BLaER1 (cell line): ENCODE measurements around the gene DDX51.

Experiments
- H3K27ac ChIP-seq: shearing (Covaris generic); formaldehyde crosslinking; 2 replicates; pipeline ENCODE4 v1.8.1; 2022
- H3K27me3 ChIP-seq: shearing (Covaris generic); formaldehyde crosslinking; 2 replicates; pipeline ENCODE4 v1.8.1; 2022
- H3K36me3 ChIP-seq: shearing (Covaris generic); formaldehyde crosslinking; 2 replicates; pipeline ENCODE4 v1.8.1; 2022
- H3K4me1 ChIP-seq: shearing (Covaris generic); formaldehyde crosslinking; 2 replicates; pipeline ENCODE4 v1.8.1; 2022
- H3K4me2 ChIP-seq: shearing (Covaris generic); formaldehyde crosslinking; 2 replicates; pipeline ENCODE4 v1.8.1; 2022
- H3K4me3 ChIP-seq: shearing (Covaris generic); formaldehyde crosslinking; 2 replicates; pipeline ENCODE4 v1.8.1; 2022
- H3K9ac ChIP-seq: shearing (Covaris generic); formaldehyde crosslinking; 2 replicates; pipeline ENCODE4 v1.8.1; 2022
- H3K9me3 ChIP-seq: shearing (Covaris generic); formaldehyde crosslinking; 2 replicates; pipeline ENCODE4 v1.8.1; 2022
- H4K20me1 ChIP-seq: shearing (Covaris generic); formaldehyde crosslinking; 2 replicates; pipeline ENCODE4 v1.8.1; 2022
- Cebpa-rat ChIP-seq: shearing (Covaris generic); IDR thresholded peaks from 2 replicates; pipeline ENCODE4 v1.8.1; 2022

Gene DDX51

DNA sequence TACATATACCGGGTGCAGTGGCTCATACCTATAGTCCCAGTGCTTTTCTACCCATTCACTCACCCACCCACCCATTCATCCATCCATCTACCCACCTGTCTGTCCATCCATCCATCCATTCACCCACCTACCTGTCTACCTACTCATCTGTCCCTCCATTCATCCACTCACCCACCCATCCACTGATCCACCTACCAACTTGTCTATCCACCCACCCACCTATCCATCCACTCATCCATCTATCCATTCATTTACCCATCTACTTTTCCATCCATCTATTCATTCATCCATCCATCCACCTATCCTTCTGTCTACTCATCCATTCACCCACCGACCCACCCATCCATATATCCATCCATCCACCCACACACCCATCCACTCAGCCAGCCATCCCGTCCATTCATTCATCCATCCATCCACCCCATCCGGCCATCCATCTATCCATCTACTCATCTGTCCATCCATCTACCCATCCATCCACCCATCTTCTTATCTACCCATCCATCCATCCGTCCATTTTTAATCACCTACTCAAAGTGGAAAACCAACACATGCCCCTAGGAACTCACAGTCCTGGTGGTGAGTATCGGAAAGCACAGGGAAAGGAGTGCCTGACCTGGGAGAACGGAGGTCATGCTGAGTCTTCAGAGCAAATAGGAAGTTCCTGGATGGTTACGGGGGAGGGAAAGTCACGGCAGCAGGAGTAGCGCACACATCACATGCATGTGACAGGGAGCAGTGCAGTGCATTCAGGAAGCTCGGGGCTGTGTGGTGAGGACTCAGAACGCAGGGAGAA is 20.0 kb downstream of the DDX51 start:
- Histone ChIP-seq H3K9me3 (peaks cover 16% of the 10 kb centered on the region), H3K36me3 (peaks cover 73% of the 10 kb centered on the region)

GRCh38 chr12:132121283-132121682 is 22.8 kb downstream of the DDX51 start:
- H3K27me3 ChIP-seq: no peaks in the 10 kb centered on the region
- no peaks in the 10 kb centered on the region for H4K20me1 ChIP-seq
- peak overlapping the region; percentile 24; the same call in 1 of the 2 replicates for H3K4me2 ChIP-seq
- H3K9ac ChIP-seq: no peak overlapping the region
- H3K9me3 ChIP-seq: no peaks in the 10 kb centered on the region
- peaks cover 56% of the 10 kb centered on the region for H3K36me3 ChIP-seq
- H3K4me3 ChIP-seq: no peak overlapping the region
- H3K27ac ChIP-seq: no peak overlapping the region
- no peak for TF ChIP-seq Cebpa-rat
- peaks cover 74% of the 10 kb centered on the region for H3K4me1 ChIP-seq

More for the DNA sequence above, 20.0 kb downstream of the DDX51 start:
- H3K9ac ChIP-seq: no peak overlapping the region
- no peaks in the 10 kb centered on the region for H3K27me3 ChIP-seq
- peaks cover 45% of the 10 kb centered on the region for H3K4me1 ChIP-seq
- TF ChIP-seq Cebpa-rat: no peak
- H3K4me3 ChIP-seq: no peak overlapping the region
- H4K20me1 ChIP-seq: no peaks in the 10 kb centered on the region
- 0 out of 2 replicates have a peak overlapping the region, but pooled peaks have one; percentile 25 for H3K4me2 ChIP-seq
- H3K27ac ChIP-seq: no peak overlapping the region

DNA sequence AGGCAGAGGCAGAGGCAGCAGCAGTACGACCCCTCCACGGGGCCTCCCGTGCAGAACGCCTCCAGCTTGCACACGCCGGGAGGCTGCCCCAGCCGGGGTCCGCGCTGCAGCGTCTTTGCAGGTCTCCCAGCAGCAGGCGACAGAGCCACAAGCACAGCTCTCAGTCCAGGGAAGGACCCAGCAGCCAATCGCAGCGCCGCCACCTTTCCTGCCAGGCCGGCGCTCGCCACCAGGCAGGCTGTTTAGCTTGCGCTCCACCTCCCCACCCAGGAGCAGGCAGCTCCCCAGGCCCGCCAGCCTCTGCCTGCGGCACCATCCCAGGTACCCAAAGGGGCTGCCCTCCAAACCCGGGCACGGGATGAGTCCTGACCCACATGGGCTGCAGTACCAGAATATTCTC is 25.2 kb downstream of the DDX51 start:
- Histone ChIP-seq H3K36me3 (peaks cover 53% of the 10 kb centered on the region), H3K27me3 (no peaks in the 10 kb centered on the region)

DNA sequence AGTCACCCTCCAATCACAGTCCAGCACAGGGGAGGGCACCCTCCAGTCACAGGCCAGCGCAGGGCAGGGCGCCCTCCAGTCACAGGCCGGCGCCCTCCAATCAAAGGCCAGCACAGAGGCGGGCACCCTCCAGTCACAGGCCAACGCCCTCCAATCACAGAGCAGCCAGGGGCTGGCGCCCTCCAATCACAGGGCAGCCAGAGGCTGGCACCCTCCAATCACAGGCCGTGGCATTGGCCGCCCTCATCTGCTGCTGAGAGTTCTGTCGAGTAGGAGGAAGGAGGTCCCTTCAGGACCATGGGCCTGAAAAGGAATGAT is 26.6 kb downstream of the DDX51 start:
- no peak for TF ChIP-seq Cebpa-rat
- H3K36me3 ChIP-seq: peaks cover 41% of the 10 kb centered on the region
- H3K4me3 ChIP-seq: no peak overlapping the region
- H3K9me3 ChIP-seq: no peaks in the 10 kb centered on the region
- no peaks in the 10 kb centered on the region for H3K27me3 ChIP-seq
- H3K4me2 ChIP-seq: peak overlapping the region; percentile 91
- peaks cover 100% of the 10 kb centered on the region for H3K4me1 ChIP-seq
- no peak overlapping the region for H3K9ac ChIP-seq
- H4K20me1 ChIP-seq: no peaks in the 10 kb centered on the region
- H3K27ac ChIP-seq: peak overlapping the region; percentile 81

More for the DNA sequence above, 25.2 kb downstream of the DDX51 start:
- peaks cover 91% of the 10 kb centered on the region for H3K4me1 ChIP-seq
- peak overlapping the region; percentile 81 for H3K27ac ChIP-seq
- no peaks in the 10 kb centered on the region for H3K9me3 ChIP-seq
- no peaks in the 10 kb centered on the region for H4K20me1 ChIP-seq
- H3K4me3 ChIP-seq: peak overlapping the region; percentile 56
- no peak for TF ChIP-seq Cebpa-rat
- peak overlapping the region; percentile 91 for H3K4me2 ChIP-seq
- peak overlapping the region; percentile 74 for H3K9ac ChIP-seq

- no peaks in the 10 kb centered on the region for H3K9me3 ChIP-seq
- H3K27me3 ChIP-seq: no peaks in the 10 kb centered on the region
- no peaks in the 10 kb centered on the region for H4K20me1 ChIP-seq
- peaks cover 100% of the 10 kb centered on the region for H3K4me1 ChIP-seq
- H3K9ac ChIP-seq: peak overlapping the region; percentile 45
- no peak overlapping the region for H3K4me3 ChIP-seq
- peak overlapping the region; percentile 81 for H3K27ac ChIP-seq
- peaks cover 36% of the 10 kb centered on the region for H3K36me3 ChIP-seq
- H3K4me2 ChIP-seq: peak overlapping the region; percentile 91
- TF ChIP-seq Cebpa-rat: no peak
Measured at GRCh38 chr12:132116709-132117557, 27.2 kb downstream of the DDX51 start.

DNA sequence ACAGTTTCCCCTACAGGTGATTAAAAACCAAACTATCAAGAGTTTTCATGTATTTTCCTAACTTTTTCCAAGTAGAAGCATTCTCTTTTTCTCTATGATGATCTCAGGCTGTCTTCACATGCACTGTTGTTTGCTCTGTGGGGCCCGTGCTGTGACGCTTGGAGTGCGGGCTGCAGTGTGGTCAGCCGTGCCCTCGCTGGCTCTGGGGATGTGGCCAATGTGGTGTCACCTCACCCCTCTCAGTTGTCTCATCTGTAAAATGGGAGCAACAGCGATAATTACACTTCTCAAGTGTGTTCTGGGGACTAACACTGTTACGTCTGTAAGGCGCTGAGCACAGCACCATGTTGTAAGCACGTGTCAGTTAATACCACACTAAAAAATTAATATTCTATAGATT is 28.6 kb downstream of the DDX51 start:
- TF ChIP-seq Cebpa-rat: no peak
- H3K36me3 ChIP-seq: peaks cover 39% of the 10 kb centered on the region
- H3K4me1 ChIP-seq: peaks cover 100% of the 10 kb centered on the region

GRCh38 chr12:132114667-132115066 is 29.5 kb downstream of the DDX51 start:
- Histone ChIP-seq H3K4me2 (peak overlapping the region; percentile 91), H3K9ac (peak overlapping the region; percentile 43; the same call in 1 of the 2 replicates), H3K27ac (peak overlapping the region; percentile 77)

More for the DNA sequence above, 28.6 kb downstream of the DDX51 start:
- H3K27me3 ChIP-seq: no peaks in the 10 kb centered on the region
- H4K20me1 ChIP-seq: no peaks in the 10 kb centered on the region
- H3K9me3 ChIP-seq: no peaks in the 10 kb centered on the region
- H3K9ac ChIP-seq: 0 out of 2 replicates have a peak overlapping the region, but pooled peaks have one; percentile 43
- peak overlapping the region; percentile 77 for H3K27ac ChIP-seq
- H3K4me2 ChIP-seq: peak overlapping the region; percentile 91
- no peak overlapping the region for H3K4me3 ChIP-seq

DNA sequence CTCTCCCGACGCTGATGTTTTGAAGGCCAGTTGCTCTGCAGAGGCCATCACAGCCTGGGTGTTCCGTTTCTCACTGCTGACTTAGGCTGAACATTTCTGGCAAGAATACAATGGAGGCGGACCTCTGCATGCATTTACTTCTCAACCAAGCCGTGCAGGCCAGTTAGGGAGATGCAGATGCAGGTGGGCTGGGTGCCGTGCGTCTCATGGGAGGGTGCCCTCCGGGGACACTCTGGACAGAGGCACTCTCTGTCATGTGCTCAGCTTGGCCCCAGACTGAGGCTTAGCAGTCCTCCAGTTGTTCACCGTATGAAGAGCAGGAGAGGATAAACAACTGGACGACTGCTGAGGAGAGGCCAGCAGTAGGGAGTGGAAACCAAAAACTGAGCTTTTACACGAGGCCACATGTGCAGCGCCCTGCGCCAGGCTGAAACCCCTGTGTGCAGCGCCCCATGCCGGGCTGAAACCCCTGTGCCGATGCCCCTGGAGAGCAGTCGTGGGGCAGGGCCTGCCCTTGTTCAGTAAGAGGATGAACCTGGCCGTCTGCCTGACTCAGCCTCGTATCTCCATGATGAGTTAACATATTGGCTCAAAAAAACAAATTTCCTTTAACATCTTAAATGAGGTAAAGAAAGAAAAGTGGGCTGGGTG is 32.3 kb downstream of the DDX51 start:
- H3K27ac ChIP-seq: peak overlapping the region; percentile 77
- 0 out of 2 replicates have a peak, but pooled peaks cover 6% of the 10 kb centered on the region for H4K20me1 ChIP-seq
- no peak for TF ChIP-seq Cebpa-rat
- H3K27me3 ChIP-seq: no peaks in the 10 kb centered on the region
- H3K4me1 ChIP-seq: peaks cover 93% of the 10 kb centered on the region
- peaks cover 52% of the 10 kb centered on the region for H3K36me3 ChIP-seq
- no peak overlapping the region for H3K4me3 ChIP-seq
- no peaks in the 10 kb centered on the region for H3K9me3 ChIP-seq
- H3K9ac ChIP-seq: peak overlapping the region; percentile 43
- peak overlapping the region; percentile 91 for H3K4me2 ChIP-seq

More at GRCh38 chr12:132114667-132115066, 29.5 kb downstream of the DDX51 start:
- H3K4me3 ChIP-seq: no peak overlapping the region
- H3K9me3 ChIP-seq: no peaks in the 10 kb centered on the region
- H3K36me3 ChIP-seq: peaks cover 47% of the 10 kb centered on the region
- H4K20me1 ChIP-seq: no peaks in the 10 kb centered on the region
- no peaks in the 10 kb centered on the region for H3K27me3 ChIP-seq
- no peak for TF ChIP-seq Cebpa-rat
- peaks cover 100% of the 10 kb centered on the region for H3K4me1 ChIP-seq

GRCh38 chr12:132110677-132111076 is 33.4 kb downstream of the DDX51 start:
- Histone ChIP-seq H3K27ac (no peak overlapping the region), H3K36me3 (peaks cover 50% of the 10 kb centered on the region), H3K9me3 (no peaks in the 10 kb centered on the region), H3K4me2 (peak overlapping the region; percentile 91; the same call in 1 of the 2 replicates), H3K4me3 (no peak overlapping the region), H3K4me1 (peaks cover 84% of the 10 kb centered on the region), H3K9ac (no peak overlapping the region), H3K27me3 (no peaks in the 10 kb centered on the region), H4K20me1 (0 out of 2 replicates have a peak, but pooled peaks cover 6% of the 10 kb centered on the region)
- no peak for TF ChIP-seq Cebpa-rat
